A673 (cell line): ENCODE measurements around the gene DEAF1. TPM values are rescaled to one million over a fixed set of nuclear protein-coding genes. Genes with fewer than 3 reads are reported as not detected.

Experiments used
- BruUV-seq: library from RNA; stranded (reverse); fragments of 400-500 nt; replicated peaks from 2 replicates; lab custom pipeline; 2021; lab: Mats Ljungman, UMichigan
- CTCF ChIA-PET: fragments of 300-600 bp; sonication (Branson Sonifier 250); formaldehyde crosslinking; loops from one replicate; lab custom pipeline; 2022; ENCODE audit warnings: antibody characterized with exemption; lab: Charles Lee
- POLR2A ChIA-PET: fragments of 300-600 bp; sonication (Branson Sonifier 250); formaldehyde crosslinking; loops from one replicate; lab custom pipeline; 2022; ENCODE audit warnings: antibody characterized with exemption; ENCODE audit not compliant: low non-redundant PET; lab: Charles Lee
- DNase-seq: peaks from one replicate; pipeline ENCODE4 v3.0.0-alpha.2; 2015; ENCODE audit warnings: low spot score
- H3K27ac ChIP-seq: fragments of 200-600 bp; sonication (generic); 2 replicates; pipeline ENCODE4 v1.5.1; 2016; ENCODE audit warnings: mixed run types, low read depth, mild to moderate bottlenecking, mixed read lengths, antibody characterized with exemption, low read length; ENCODE audit not compliant: poor library complexity, severe bottlenecking
- H3K27me3 ChIP-seq: fragments of 200-600 bp; sonication (generic); replicated peaks from 2 replicates; pipeline ENCODE4 v1.6.1; 2017; ENCODE audit warnings: mixed run types, low read depth, mild to moderate bottlenecking, mixed read lengths, antibody characterized with exemption, low read length; ENCODE audit not compliant: insufficient read depth, poor library complexity
- H3K36me3 ChIP-seq: fragments of 200-600 bp; sonication (generic); 2 replicates; pipeline ENCODE4 v1.6.1; 2016; ENCODE audit warnings: mixed run types, mild to moderate bottlenecking, mixed read lengths, antibody characterized with exemption, low read length; ENCODE audit not compliant: insufficient read depth, poor library complexity, severe bottlenecking
- H3K4me1 ChIP-seq: fragments of 200-600 bp; sonication (generic); 2 replicates; pipeline ENCODE4 v1.6.1; 2017; ENCODE audit warnings: mixed run types, mild to moderate bottlenecking, mixed read lengths, antibody characterized with exemption, low read length; ENCODE audit not compliant: insufficient read depth, poor library complexity, severe bottlenecking
- H3K4me3 ChIP-seq: fragments of 200-600 bp; sonication (generic); 2 replicates; pipeline ENCODE4 v1.5.1; 2016; ENCODE audit warnings: low read depth, mixed run types, mild to moderate bottlenecking, mixed read lengths, low read length; ENCODE audit not compliant: poor library complexity, severe bottlenecking
- H3K9me3 ChIP-seq: fragments of 200-600 bp; sonication (generic); 2 replicates; pipeline ENCODE4 v1.6.1; 2016; ENCODE audit warnings: mixed run types, low read depth, mild to moderate bottlenecking, mixed read lengths, antibody characterized with exemption, low read length; ENCODE audit not compliant: poor library complexity, severe bottlenecking
- EZH2 ChIP-seq: fragments of 200-600 bp; sonication (generic); IDR thresholded peaks from 2 replicates; pipeline ENCODE4 v1.6.1; 2017; ENCODE audit warnings: borderline replicate concordance, low read depth, mild to moderate bottlenecking, mixed read lengths, antibody characterized with exemption, low read length; ENCODE audit not compliant: poor library complexity, severe bottlenecking
- intact Hi-C: fragments of 100-400 bp; cut with micrococcal nuclease; formaldehyde crosslinking; loops from one replicate; pipeline ENCODE4 v1.10.0; 2022; ENCODE audit not compliant: unreplicated experiment
- total RNA-seq: library from RNA; stranded (reverse); gene quantifications from 2 replicates; pipeline ENCODE4 v1.2.3, GENCODE V29; 2021
- TF ChIP-seq, protein P1 (sequence below): fragments of 300-800, 200-600 bp; sonication (generic); conservative IDR thresholded peaks from 2 replicates; pipeline ENCODE4 v1.5.1; 2017; ENCODE audit warnings: low read depth, mild to moderate bottlenecking, antibody characterized with exemption, low read length, moderate library complexity, mixed read lengths

Gene DEAF1
- total RNA-seq, 1 experiment from 2014 or later = 56.7 TPM

DNA sequence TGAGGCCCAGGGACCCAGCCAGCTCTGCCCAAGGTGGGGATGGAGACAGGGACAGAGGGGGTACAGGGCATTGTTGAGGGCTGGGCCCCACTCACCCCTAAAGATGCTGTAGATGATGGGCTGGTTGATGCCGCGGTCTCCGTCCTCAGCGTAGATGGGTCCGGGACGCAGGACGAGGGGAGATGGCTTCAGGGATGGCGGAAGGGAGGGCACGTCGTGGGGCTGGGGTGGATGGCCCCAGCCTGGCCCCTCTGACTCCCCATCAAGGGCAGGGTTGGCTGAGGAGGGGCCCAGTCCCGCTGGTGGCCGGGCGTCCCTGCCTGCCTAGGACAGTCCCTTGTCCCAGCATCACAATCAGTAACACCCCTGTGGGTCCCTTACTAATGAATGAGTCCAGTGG is 74.8 kb downstream of the DEAF1 start:
- Histone ChIP-seq H3K4me3 (no peak overlapping the region), H3K4me1 (no peaks in the 10 kb centered on the region), H3K9me3 (no peaks in the 10 kb centered on the region), H3K36me3 (no peaks in the 10 kb centered on the region), H3K27ac (no peak overlapping the region), H3K27me3 (no peaks in the 10 kb centered on the region)
- CTCF ChIA-PET = no interaction called here
- POLR2A ChIA-PET = no interaction called here
- DNase-seq = no peak
- intact Hi-C loops = no loop called here
- no TSS peak for BruUV-seq
- TF ChIP-seq, protein P1, sequence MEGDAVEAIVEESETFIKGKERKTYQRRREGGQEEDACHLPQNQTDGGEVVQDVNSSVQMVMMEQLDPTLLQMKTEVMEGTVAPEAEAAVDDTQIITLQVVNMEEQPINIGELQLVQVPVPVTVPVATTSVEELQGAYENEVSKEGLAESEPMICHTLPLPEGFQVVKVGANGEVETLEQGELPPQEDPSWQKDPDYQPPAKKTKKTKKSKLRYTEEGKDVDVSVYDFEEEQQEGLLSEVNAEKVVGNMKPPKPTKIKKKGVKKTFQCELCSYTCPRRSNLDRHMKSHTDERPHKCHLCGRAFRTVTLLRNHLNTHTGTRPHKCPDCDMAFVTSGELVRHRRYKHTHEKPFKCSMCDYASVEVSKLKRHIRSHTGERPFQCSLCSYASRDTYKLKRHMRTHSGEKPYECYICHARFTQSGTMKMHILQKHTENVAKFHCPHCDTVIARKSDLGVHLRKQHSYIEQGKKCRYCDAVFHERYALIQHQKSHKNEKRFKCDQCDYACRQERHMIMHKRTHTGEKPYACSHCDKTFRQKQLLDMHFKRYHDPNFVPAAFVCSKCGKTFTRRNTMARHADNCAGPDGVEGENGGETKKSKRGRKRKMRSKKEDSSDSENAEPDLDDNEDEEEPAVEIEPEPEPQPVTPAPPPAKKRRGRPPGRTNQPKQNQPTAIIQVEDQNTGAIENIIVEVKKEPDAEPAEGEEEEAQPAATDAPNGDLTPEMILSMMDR = no peak
- TF ChIP-seq EZH2 = no peak

DNA sequence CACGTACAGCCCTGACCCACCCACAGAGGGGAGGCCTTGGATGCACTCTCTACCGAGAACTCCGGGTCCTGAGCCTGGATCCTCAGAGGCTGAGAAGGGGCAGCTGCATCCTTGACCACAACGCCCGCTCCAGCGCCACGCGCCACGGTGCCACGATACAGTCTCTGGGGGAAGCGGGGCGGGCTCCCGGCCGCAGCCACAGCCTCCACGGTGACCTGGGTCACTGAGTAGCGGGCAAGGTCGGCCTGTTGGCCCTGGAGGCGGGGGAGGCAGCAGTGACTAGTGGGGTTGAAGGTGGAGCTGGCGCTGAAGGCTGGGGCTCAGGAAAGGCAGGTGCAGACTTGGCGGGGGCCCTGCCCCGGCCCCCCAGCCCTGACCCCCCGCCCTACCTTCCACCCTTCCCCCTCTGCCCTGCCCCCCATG is 75.4 kb downstream of the DEAF1 start:
- TF ChIP-seq, protein P1 = no peak
- no peak for TF ChIP-seq EZH2
- no TSS peak for BruUV-seq
- intact Hi-C loops = no loop called here
- Histone ChIP-seq H3K4me1 (no peaks in the 10 kb centered on the region), H3K9me3 (no peaks in the 10 kb centered on the region), H3K27ac (no peak overlapping the region), H3K27me3 (no peaks in the 10 kb centered on the region), H3K36me3 (no peaks in the 10 kb centered on the region), H3K4me3 (no peak overlapping the region)
- no peak for DNase-seq
- ChIA-PET CTCF (no interaction called here), POLR2A (no interaction called here)

DNA sequence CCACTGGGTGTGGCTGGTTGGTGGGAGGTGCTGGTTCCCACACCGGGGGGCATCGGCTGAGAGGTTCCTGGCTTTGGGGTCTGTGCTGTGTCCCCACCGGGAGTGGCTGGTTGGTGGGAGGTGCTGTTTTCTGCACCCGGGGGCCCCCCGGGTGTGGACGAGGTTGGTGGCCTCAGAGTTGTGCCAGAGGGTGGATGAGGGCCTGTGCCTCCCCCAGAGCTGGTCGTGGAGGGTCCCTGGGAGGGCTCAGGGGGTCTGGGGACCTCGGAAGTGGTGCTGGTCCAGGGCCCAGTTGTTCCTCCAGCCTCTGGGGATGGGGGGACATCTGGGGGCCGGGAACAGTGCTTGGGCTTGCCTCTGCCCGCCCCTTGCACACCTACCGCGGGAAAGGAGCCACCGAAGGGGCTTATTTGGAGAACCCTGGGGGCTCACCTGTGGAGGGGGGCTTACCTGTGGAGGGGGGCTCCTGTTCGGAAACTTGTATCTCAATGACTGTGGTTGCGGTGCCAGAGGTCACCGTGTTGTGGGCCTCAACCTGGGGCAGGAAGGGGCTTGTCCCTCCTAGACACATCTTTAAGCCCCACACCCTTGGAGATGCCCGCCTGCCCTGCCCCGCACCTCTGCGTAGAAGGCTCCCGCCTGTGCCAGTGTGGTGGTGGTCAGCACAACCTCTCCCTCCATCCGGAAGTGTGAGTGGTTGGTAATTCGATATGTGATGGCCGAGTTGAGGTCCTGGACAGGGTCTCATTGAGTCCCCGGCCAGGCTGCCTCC is 76.0 kb downstream of the DEAF1 start:
- no peak overlapping the region for H3K27ac ChIP-seq
- no peaks in the 10 kb centered on the region for H3K36me3 ChIP-seq
- no peaks in the 10 kb centered on the region for H3K4me1 ChIP-seq
- no peaks in the 10 kb centered on the region for H3K27me3 ChIP-seq
- DNase-seq = no peak
- H3K4me3 ChIP-seq = no peak overlapping the region
- BruUV-seq = no TSS peak
- POLR2A ChIA-PET = no interaction called here
- CTCF ChIA-PET = no interaction called here
- no peaks in the 10 kb centered on the region for H3K9me3 ChIP-seq
- no peak for TF ChIP-seq EZH2
- TF ChIP-seq, protein P1 = no peak
- intact Hi-C loops = no loop called here
